PC-3 (cell line): ENCODE measurements around the gene FBXO31. TPM values are rescaled to one million over a fixed set of nuclear protein-coding genes. Genes with fewer than 3 reads are reported as not detected.

Source experiments
- ATAC-seq: fragments of 200-7000 bp; cut with Tn5 transposase; 2 replicates; pipeline ENCODE4 v1.9.1; 2020; ENCODE audit warnings: mild to moderate bottlenecking, moderate library complexity
- BruUV-seq: library from RNA; stranded (reverse); fragments of 400-500 nt; replicated peaks from 2 replicates; lab custom pipeline; 2021; lab: Mats Ljungman, UMichigan
- CTCF ChIA-PET: fragments of 300-600 bp; sonication (Branson Sonifier 250); formaldehyde crosslinking; loops from one replicate; lab custom pipeline; 2022; ENCODE audit warnings: antibody characterized with exemption; lab: Charles Lee
- POLR2A ChIA-PET: fragments of 300-600 bp; sonication (Branson Sonifier 250); formaldehyde crosslinking; loops from one replicate; lab custom pipeline; 2022; ENCODE audit warnings: antibody characterized with exemption; ENCODE audit not compliant: unreplicated experiment; lab: Charles Lee
- DNase-seq: peaks from one replicate; pipeline ENCODE4 v3.0.0-alpha.2; 2015
- H2AFZ ChIP-seq: fragments of 300-600 bp; sonication (generic); 2 replicates; pipeline ENCODE4 v1.6.0; 2016; ENCODE audit warnings: antibody characterized with exemption, low read length
- H3F3A ChIP-seq: fragments of 300-600 bp; sonication (generic); one replicate; pipeline ENCODE4 v1.6.0; 2017; ENCODE audit warnings: antibody characterized with exemption, low read length, control low read depth, mild to moderate bottlenecking; ENCODE audit not compliant: unreplicated experiment
- H3K27ac ChIP-seq: fragments of 300-600 bp; sonication (generic); 2 replicates; pipeline ENCODE4 v1.5.1; 2016; ENCODE audit warnings: mild to moderate bottlenecking, low read length
- H3K27me3 ChIP-seq: fragments of 300-600 bp; sonication (generic); 2 replicates; pipeline ENCODE4 v1.6.1; 2016; ENCODE audit warnings: low read length, mixed read lengths
- H3K36me3 ChIP-seq: fragments of 300-600 bp; sonication (generic); 2 replicates; pipeline ENCODE4 v1.6.1; 2016; ENCODE audit warnings: low read depth, mixed run types, low read length, mixed read lengths
- H3K4me1 ChIP-seq: fragments of 300-600 bp; sonication (generic); 2 replicates; pipeline ENCODE4 v1.5.1; 2016; ENCODE audit warnings: low read length; ENCODE audit not compliant: insufficient read depth
- H3K4me2 ChIP-seq: fragments of 300-600 bp; sonication (generic); 2 replicates; pipeline ENCODE4 v1.6.0; 2016; ENCODE audit warnings: low read length
- H3K4me3 ChIP-seq: fragments of 300-600 bp; sonication (generic); 2 replicates; pipeline ENCODE4 v1.5.1; 2016; ENCODE audit warnings: mild to moderate bottlenecking, low read length, mixed read lengths
- H3K79me2 ChIP-seq: fragments of 300-600 bp; sonication (generic); 2 replicates; pipeline ENCODE4 v1.6.1; 2017; ENCODE audit warnings: low read length, mixed read lengths
- H3K9ac ChIP-seq: fragments of 300-600 bp; sonication (generic); 2 replicates; pipeline ENCODE4 v1.6.0; 2016; ENCODE audit warnings: mild to moderate bottlenecking, low read length
- H3K9me2 ChIP-seq: fragments of 300-600 bp; sonication (generic); replicated peaks from 2 replicates; pipeline ENCODE4 v1.6.1; 2016; ENCODE audit warnings: mixed run types, low read length, mixed read lengths
- H3K9me3 ChIP-seq: fragments of 300-600 bp; sonication (generic); 2 replicates; pipeline ENCODE4 v1.6.1; 2016; ENCODE audit warnings: low read length, mixed read lengths
- H4K20me1 ChIP-seq: fragments of 300-600 bp; sonication (generic); 2 replicates; pipeline ENCODE4 v1.6.1; 2016; ENCODE audit warnings: low read length, mixed read lengths
- CTCF ChIP-seq: fragments of 300-600 bp; sonication (generic); conservative IDR thresholded peaks from 2 replicates; pipeline ENCODE4 v1.5.1; 2017; ENCODE audit warnings: antibody characterized with exemption, low read depth, mild to moderate bottlenecking, low read length
- EZH2 ChIP-seq: fragments of 300-600 bp; sonication (generic); IDR thresholded peaks from one replicate; pipeline ENCODE4 v1.6.1; 2017; ENCODE audit warnings: antibody characterized with exemption, mild to moderate bottlenecking, low read length; ENCODE audit not compliant: unreplicated experiment
- EZH2phosphoT487 ChIP-seq: fragments of 300-600 bp; sonication (generic); IDR thresholded peaks from 2 replicates; pipeline ENCODE4 v1.6.1; 2018; ENCODE audit warnings: mild to moderate bottlenecking, antibody characterized with exemption, low read length, borderline replicate concordance
- intact Hi-C: fragments of 100-400 bp; cut with micrococcal nuclease; formaldehyde crosslinking; loops from 2 replicates; pipeline ENCODE4 v1.9.0; 2023
- total RNA-seq: library from RNA; depleted of rRNA; stranded (reverse); fragments of >200 nt; gene quantifications from 2 replicates; pipeline ENCODE4 v1.2.3, GENCODE V29; 2014

FBXO31 gene
- total RNA-seq, 1 experiment from 2014 or later, result 14.8 TPM

- POLR2A ChIA-PET, result no interaction called here
- no peak for ATAC-seq
Observed at GRCh38 chr16:87345726-87346424, 37.7 kb downstream of the FBXO31 start.

GRCh38 chr16:87344931-87345631 lies 38.5 kb downstream of the FBXO31 start:
- H3K4me2 ChIP-seq, result no peak overlapping the region
- no TSS peak for BruUV-seq
- CTCF ChIA-PET, result no interaction called here

More at GRCh38 chr16:87345726-87346424, 37.7 kb downstream of the FBXO31 start:
- Histone ChIP-seq H3K9ac (no peak overlapping the region), H3K9me2 (no peaks in the 10 kb centered on the region), H2AFZ (no peak overlapping the region), H3K9me3 (no peaks in the 10 kb centered on the region), H3K27me3 (no peaks in the 10 kb centered on the region), H3K4me1 (no peaks in the 10 kb centered on the region), H3K79me2 (no peaks in the 10 kb centered on the region), H3K4me3 (no peak overlapping the region), H3K4me2 (no peak overlapping the region), H4K20me1 (no peaks in the 10 kb centered on the region), H3K36me3 (no peaks in the 10 kb centered on the region), H3F3A (no peaks in the 10 kb centered on the region), H3K27ac (no peak overlapping the region)
- CTCF ChIA-PET, result no interaction called here
- no TSS peak for BruUV-seq
- TF ChIP-seq EZH2 (no peak), CTCF (no peak), EZH2phosphoT487 (no peak)
- no peak for DNase-seq
- intact Hi-C loops, result no loop called here

More at GRCh38 chr16:87344931-87345631, 38.5 kb downstream of the FBXO31 start:
- Histone ChIP-seq H3K9me2 (no peaks in the 10 kb centered on the region), H3K27ac (no peak overlapping the region), H2AFZ (no peak overlapping the region), H3K27me3 (no peaks in the 10 kb centered on the region), H3K36me3 (no peaks in the 10 kb centered on the region), H3F3A (no peaks in the 10 kb centered on the region), H3K9me3 (no peaks in the 10 kb centered on the region), H4K20me1 (no peaks in the 10 kb centered on the region), H3K4me1 (no peaks in the 10 kb centered on the region), H3K79me2 (no peaks in the 10 kb centered on the region), H3K4me3 (no peak overlapping the region), H3K9ac (no peak overlapping the region)
- TF ChIP-seq EZH2phosphoT487, result no peak
- TF ChIP-seq CTCF, result no peak
- no peak for TF ChIP-seq EZH2
- POLR2A ChIA-PET, result no interaction called here
- intact Hi-C loops, result no loop called here
- ATAC-seq (no peak), DNase-seq (no peak)
